Bronchial epithelial cell (primary cell): ENCODE measurements around the gene QKI. TPM values are rescaled to one million over a fixed set of nuclear protein-coding genes. Genes with fewer than 3 reads are reported as not detected.
"Not testable (repeated sequence)": the region's sequence is repeated elsewhere in the genome, so short reads cannot be mapped to it uniquely, and the experiment has no call there.

Experiments
- DNase-seq: peaks from one replicate; pipeline ENCODE4 v3.0.0-alpha.2; 2010; ENCODE audit warnings: low read depth
- FAIRE-seq: peaks from 2 replicates; lab custom pipeline; 2011; peaks lifted over from hg19 to GRCh38; lab: Jason Lieb, UNC
- H3K27me3 ChIP-seq: 2 replicates; pipeline ENCODE4 v1.5.1; 2011; ENCODE audit warnings: low read length; ENCODE audit not compliant: control insufficient read depth, insufficient read depth
- H3K36me3 ChIP-seq: 2 replicates; pipeline ENCODE4 v1.5.1; 2011; ENCODE audit warnings: low read length; ENCODE audit not compliant: control insufficient read depth, insufficient read depth
- H3K4me3 ChIP-seq: 2 replicates; pipeline ENCODE4 v1.5.1; 2011; ENCODE audit warnings: mild to moderate bottlenecking, low read depth, low read length, control low read depth
- CTCF ChIP-seq: IDR thresholded peaks from 2 replicates; pipeline ENCODE4 v1.5.1; 2011; ENCODE audit warnings: mild to moderate bottlenecking, moderate library complexity, low read length, control low read depth, inconsistent platforms; ENCODE audit not compliant: insufficient read depth, severe bottlenecking
- total RNA-seq: library from RNA; depleted of rRNA; stranded (reverse); fragments of >200 nt; gene quantifications from 2 replicates; pipeline ENCODE4 v1.2.1, GENCODE V29; 2014

Gene QKI
- total RNA-seq, 1 donor from 2014 or later = 51.1 TPM

- DNase-seq = peak; percentile 73
- TF ChIP-seq CTCF = peak; percentile 19
- Histone ChIP-seq H3K36me3 (no peaks in the 10 kb centered on the region), H3K4me3 (no peak overlapping the region), H3K27me3 (no peaks in the 10 kb centered on the region)
- FAIRE-seq = no peak
Measured at GRCh38 chr6:163427498-163428254, 13.2 kb downstream of the QKI start.

- no peak overlapping the region for H3K4me3 ChIP-seq
- FAIRE-seq (no peak), DNase-seq (no peak)
- H3K36me3 ChIP-seq = no peaks in the 10 kb centered on the region
- TF ChIP-seq CTCF = no peak
- H3K27me3 ChIP-seq = no peaks in the 10 kb centered on the region
Measured at GRCh38 chr6:163428373-163428772, 13.9 kb downstream of the QKI start.

DNA sequence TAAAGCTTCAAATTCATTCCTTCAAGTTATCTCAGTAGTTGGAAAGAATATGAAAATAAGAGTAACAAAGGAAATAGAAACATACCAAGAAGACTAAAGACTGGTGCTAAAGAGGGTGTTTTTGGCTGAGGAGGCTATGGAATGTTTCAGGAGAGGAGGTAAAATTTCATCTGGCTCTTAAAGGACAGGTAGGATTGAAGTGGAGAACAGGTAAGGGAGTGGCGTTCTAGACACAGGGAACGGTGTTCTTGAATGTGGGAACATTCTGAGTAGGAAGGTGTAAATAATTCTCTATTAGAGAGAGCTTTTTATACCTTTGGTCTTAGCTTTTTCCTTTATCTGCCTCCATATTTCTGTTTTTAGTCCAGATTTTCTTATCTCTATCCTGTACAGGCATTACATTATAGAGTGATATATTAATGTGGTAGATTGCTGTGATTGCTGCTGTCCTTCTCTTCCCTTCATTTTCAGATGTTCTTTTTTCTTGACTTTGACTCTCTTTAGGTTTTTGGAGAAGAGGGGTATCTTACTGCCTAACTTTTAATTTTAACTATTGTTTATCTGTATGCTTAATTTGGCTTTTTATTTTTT, 15.4 kb downstream of the QKI start:
- Histone ChIP-seq H3K27me3 (no peaks in the 10 kb centered on the region), H3K36me3 (no peaks in the 10 kb centered on the region), H3K4me3 (no peak overlapping the region)
- FAIRE-seq = no peak
- TF ChIP-seq CTCF = no peak
- DNase-seq = no peak

DNA sequence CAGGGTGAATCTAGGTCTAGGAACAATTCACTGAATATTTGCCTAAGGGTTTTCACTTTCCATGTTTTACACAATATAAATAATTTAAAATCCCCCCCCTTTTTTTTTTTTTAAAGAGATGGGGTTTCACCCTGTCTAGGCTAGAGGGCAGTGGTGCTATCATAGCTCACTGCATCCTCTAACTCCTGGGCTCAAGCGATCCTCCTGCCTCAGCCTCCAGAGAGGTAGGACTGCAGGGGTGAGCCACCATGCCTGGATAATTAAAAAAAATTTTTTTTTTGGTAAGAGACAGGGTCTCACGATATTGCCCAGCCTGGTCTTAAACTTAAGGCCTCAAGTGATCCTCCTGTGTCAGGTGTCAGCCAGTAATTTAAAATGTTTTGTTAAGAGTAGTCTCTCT, 17.8 kb downstream of the QKI start:
- H3K4me3 ChIP-seq = no peak overlapping the region
- H3K27me3 ChIP-seq = no peaks in the 10 kb centered on the region
- H3K36me3 ChIP-seq = no peaks in the 10 kb centered on the region
- TF ChIP-seq CTCF = no peak
- no peak for DNase-seq
- FAIRE-seq = no peak

DNA sequence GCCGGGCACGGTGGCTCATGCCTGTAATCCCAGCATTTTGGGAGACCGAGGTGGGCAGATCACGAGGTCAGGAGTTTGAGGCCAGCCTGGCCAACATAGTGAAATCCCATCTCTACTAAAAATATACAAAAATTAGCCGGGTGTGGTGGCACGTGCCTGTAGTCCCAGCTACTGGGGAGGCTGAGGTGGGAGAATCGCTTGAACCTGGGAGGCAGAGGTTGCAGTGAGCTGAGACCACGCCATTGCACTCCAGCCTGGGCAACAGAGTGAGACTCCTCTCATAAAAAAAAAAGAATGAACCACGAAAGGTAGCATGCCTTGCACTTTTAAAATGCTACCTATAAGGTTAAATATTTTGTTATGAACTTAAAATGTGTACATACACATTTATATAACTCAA, 19.0 kb downstream of the QKI start:
- not testable (repeated sequence) for FAIRE-seq

GRCh38 chr6:163435023-163435422, 20.5 kb downstream of the QKI start:
- no peaks in the 10 kb centered on the region for H3K27me3 ChIP-seq
- no peaks in the 10 kb centered on the region for H3K36me3 ChIP-seq
- FAIRE-seq (no peak), DNase-seq (no peak)
- no peak for TF ChIP-seq CTCF
- no peak overlapping the region for H3K4me3 ChIP-seq

More for the DNA sequence above, 19.0 kb downstream of the QKI start:
- not testable (repeated sequence) for H3K4me3 ChIP-seq, H3K27me3 ChIP-seq, DNase-seq, H3K36me3 ChIP-seq
